CD14-positive monocyte (primary cell): ENCODE measurements around the gene ALG1. TPM values are rescaled to one million over a fixed set of nuclear protein-coding genes. Genes with fewer than 3 reads are reported as not detected.

Experiments
- DNase-seq, 3 donors: peaks; one replicate each; pipeline ENCODE4 v3.0.0-alpha.2; 2011 to 2022
- H2AFZ ChIP-seq: 2 replicates; pipeline ENCODE4 v1.6.0; 2012; ENCODE audit warnings: mild to moderate bottlenecking, low read depth, low read length, inconsistent platforms; ENCODE audit not compliant: insufficient read depth, poor library complexity, severe bottlenecking
- H3K27ac ChIP-seq, 2 donors: 1 replicate in 1 of 2; 2 replicates in 1 of 2; pipeline ENCODE4 v1.5.1; 2012 to 2013; ENCODE audit warnings: low read length in 2 of 2, control low read depth in 1 of 2, inconsistent platforms in 1 of 2, low read depth in 1 of 2, mild to moderate bottlenecking in 1 of 2
- H3K27me3 ChIP-seq, 2 donors: one replicate each; pipeline versions ENCODE4 v1.6.0 to v1.6.1; 2011 to 2013; ENCODE audit warnings: low read length in 2 of 2; ENCODE audit not compliant: control insufficient read depth in 2 of 2, insufficient read depth in 2 of 2
- H3K36me3 ChIP-seq, 2 donors: replicated peaks in 1 of 2; 1 replicate in 1 of 2; 2 replicates in 1 of 2; pipeline versions ENCODE4 v1.5.1 to v1.6.1; 2012 to 2013; ENCODE audit warnings: low read length in 2 of 2, control low read depth in 1 of 2, inconsistent platforms in 1 of 2, mild to moderate bottlenecking in 1 of 2; ENCODE audit not compliant: insufficient read depth in 2 of 2, control insufficient read depth in 1 of 2
- H3K4me1 ChIP-seq, 2 donors: 1 replicate in 1 of 2; 2 replicates in 1 of 2; pipeline versions ENCODE4 v1.5.1 to v1.6.1; 2012 to 2013; ENCODE audit warnings: low read length in 2 of 2, control low read depth in 1 of 2, inconsistent platforms in 1 of 2, mild to moderate bottlenecking in 1 of 2, moderate library complexity in 1 of 2; ENCODE audit not compliant: insufficient read depth in 2 of 2, control insufficient read depth in 1 of 2
- H3K4me2 ChIP-seq: replicated peaks from 2 replicates; pipeline ENCODE3; 2012; ENCODE audit warnings: low read length, moderate library complexity, mild to moderate bottlenecking; ENCODE audit not compliant: poor library complexity, severe bottlenecking; ENCODE audit errors: extremely low read depth
- H3K4me3 ChIP-seq, 3 experiments: fragments of 200-600 bp in 1 of 3; sonication (generic) in 1 of 3; replicated peaks in 1 of 3; 1 replicate in 2 of 3; 2 replicates in 1 of 3; pipeline ENCODE4 v1.5.1; 2011 to 2013; ENCODE audit warnings: low read length in 3 of 3, mild to moderate bottlenecking in 3 of 3, control low read depth in 2 of 3, low read depth in 2 of 3, inconsistent platforms in 1 of 3, moderate library complexity in 1 of 3
- H3K79me2 ChIP-seq: 2 replicates; pipeline ENCODE4 v1.6.0; 2012; ENCODE audit warnings: mild to moderate bottlenecking, control low read depth, inconsistent platforms, low read length, moderate library complexity; ENCODE audit not compliant: insufficient read depth
- H3K9ac ChIP-seq: 2 replicates; pipeline ENCODE4 v1.6.0; 2017; ENCODE audit warnings: low read length, mild to moderate bottlenecking; ENCODE audit not compliant: insufficient read depth, poor library complexity, severe bottlenecking
- H3K9me3 ChIP-seq, 2 donors: replicated peaks in 1 of 2; 1 replicate in 1 of 2; 2 replicates in 1 of 2; pipeline versions ENCODE4 v1.5.1 to v1.6.1; 2012 to 2013; ENCODE audit warnings: low read length in 2 of 2, control low read depth in 1 of 2; ENCODE audit not compliant: control insufficient read depth in 1 of 2, insufficient read depth in 1 of 2
- H4K20me1 ChIP-seq: 2 replicates; pipeline ENCODE4 v1.6.0; 2012; ENCODE audit warnings: mild to moderate bottlenecking, low read length, control low read depth, moderate library complexity; ENCODE audit not compliant: insufficient read depth
- H3K27ac Mint-ChIP-seq, 7 donors: one replicate each; pipeline ENCODE4 v1.8.0; 2020; ENCODE audit warnings: mild to moderate bottlenecking in 7 of 7, mixed read lengths in 7 of 7, moderate library complexity in 6 of 7, inconsistent platforms in 2 of 7
- H3K27me3 Mint-ChIP-seq, 3 donors: one replicate each; pipeline ENCODE4 v1.8.0; 2021 to 2022; ENCODE audit warnings: low read depth in 3 of 3, mild to moderate bottlenecking in 3 of 3, mixed read lengths in 3 of 3, moderate library complexity in 3 of 3, inconsistent platforms in 1 of 3
- H3K36me3 Mint-ChIP-seq, 2 donors: one replicate each; pipeline ENCODE4 v1.8.0; 2020; ENCODE audit warnings: mixed read lengths in 2 of 2, inconsistent platforms in 1 of 2, mild to moderate bottlenecking in 1 of 2
- H3K4me1 Mint-ChIP-seq: one replicate; pipeline ENCODE4 v1.8.0; 2020; ENCODE audit warnings: mild to moderate bottlenecking, mixed read lengths
- H3K4me3 Mint-ChIP-seq, 2 donors: one replicate each; pipeline ENCODE4 v1.8.0; 2020; ENCODE audit warnings: mild to moderate bottlenecking in 2 of 2, mixed read lengths in 2 of 2, moderate library complexity in 1 of 2
- H3K9me3 Mint-ChIP-seq, 7 donors: one replicate each; pipeline ENCODE4 v1.8.0; 2020 to 2022; ENCODE audit warnings: mixed read lengths in 7 of 7, mild to moderate bottlenecking in 6 of 7, moderate library complexity in 6 of 7, inconsistent platforms in 2 of 7
- WGBS: methylation state at CpG from one replicate; pipeline ENCODE4 v1.1.5; 2013; ENCODE audit warnings: missing lambda C conversion rate; ENCODE audit not compliant: insufficient coverage; 5-methylcytosine and 5-hydroxymethylcytosine counted together
- intact Hi-C, 2 donors: fragments of 100-400 bp; cut with micrococcal nuclease; formaldehyde crosslinking; loops; one replicate each; pipeline versions ENCODE4 v1.15.0 to v1.15.1; 2023
- polyA plus RNA-seq, 3 donors: library from polyadenylated mRNA; depleted of rRNA in 1 of 3; unstranded in 2 of 3; stranded (reverse) in 1 of 3; fragments of 300-500 nt in 2 of 3; fragments of >200 nt in 1 of 3; fragmentation: Illumina TruSeq in 2 of 3; gene quantifications; 1 replicate in 2 of 3; 2 replicates in 1 of 3; pipeline ENCODE4 v1.2.3, GENCODE V29; 2012 to 2021
- TF ChIP-seq, protein P1 (sequence below): fragments of 200-600 bp; IDR thresholded peaks from one replicate; pipeline ENCODE4 v1.8.0; 2022; ENCODE audit warnings: antibody characterized with exemption, mild to moderate bottlenecking

ALG1 gene
- polyA plus RNA-seq, 3 donors, result 9.3 to 31.0 (median 25.2) TPM

DNA sequence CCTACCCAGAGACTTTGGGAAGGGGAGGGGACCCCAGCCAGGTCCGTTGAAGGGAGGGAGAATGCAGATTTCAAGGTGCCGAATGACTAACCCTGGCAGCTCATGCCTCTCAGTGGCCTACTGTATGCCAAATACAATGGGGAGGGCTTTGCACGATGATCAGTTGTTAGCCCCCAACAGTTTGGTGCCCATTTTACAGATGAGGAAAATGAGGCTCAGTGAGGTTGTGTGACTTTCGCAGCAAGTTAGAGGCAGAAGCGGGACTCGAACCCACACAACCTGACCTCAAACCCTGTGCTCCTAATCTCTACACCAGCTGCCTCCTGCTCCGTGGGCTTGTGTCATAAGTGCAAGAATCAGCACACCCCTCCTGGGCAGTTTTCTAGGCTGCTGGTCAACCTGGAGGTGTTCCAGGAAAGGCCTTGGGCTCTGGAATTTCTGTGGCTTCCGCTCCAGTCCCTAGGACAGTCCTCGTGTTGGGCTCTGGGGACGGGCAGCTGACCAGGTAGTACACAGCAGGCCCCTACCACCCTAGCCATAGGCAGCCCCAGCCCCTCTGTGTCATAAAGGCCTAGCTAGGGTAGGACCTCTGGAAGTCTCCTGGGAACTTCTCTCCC lies 26.0 kb upstream of the ALG1 start:
- H3K9me3 ChIP-seq, result peaks cover 0 to 5% of the 10 kb centered on the region in 2 donors
- no peaks in the 10 kb centered on the region for H3K79me2 ChIP-seq
- no peak for DNase-seq
- Mint-ChIP-seq H3K27me3 (peaks cover 8 to 18% (median 13%) of the 10 kb centered on the region in 3 donors), H3K27ac (no peak overlapping the region), H3K4me3 (no peak overlapping the region), H3K4me1 (no peaks in the 10 kb centered on the region), H3K9me3 (peaks cover 3 to 18% (median 11%) of the 10 kb centered on the region in 7 donors), H3K36me3 (no peaks in the 10 kb centered on the region)
- H3K27ac ChIP-seq, result no peak overlapping the region
- H3K4me3 ChIP-seq, result no peak overlapping the region
- H3K36me3 ChIP-seq, result no peaks in the 10 kb centered on the region
- intact Hi-C loops, result no loop called here
- TF ChIP-seq, protein P1, sequence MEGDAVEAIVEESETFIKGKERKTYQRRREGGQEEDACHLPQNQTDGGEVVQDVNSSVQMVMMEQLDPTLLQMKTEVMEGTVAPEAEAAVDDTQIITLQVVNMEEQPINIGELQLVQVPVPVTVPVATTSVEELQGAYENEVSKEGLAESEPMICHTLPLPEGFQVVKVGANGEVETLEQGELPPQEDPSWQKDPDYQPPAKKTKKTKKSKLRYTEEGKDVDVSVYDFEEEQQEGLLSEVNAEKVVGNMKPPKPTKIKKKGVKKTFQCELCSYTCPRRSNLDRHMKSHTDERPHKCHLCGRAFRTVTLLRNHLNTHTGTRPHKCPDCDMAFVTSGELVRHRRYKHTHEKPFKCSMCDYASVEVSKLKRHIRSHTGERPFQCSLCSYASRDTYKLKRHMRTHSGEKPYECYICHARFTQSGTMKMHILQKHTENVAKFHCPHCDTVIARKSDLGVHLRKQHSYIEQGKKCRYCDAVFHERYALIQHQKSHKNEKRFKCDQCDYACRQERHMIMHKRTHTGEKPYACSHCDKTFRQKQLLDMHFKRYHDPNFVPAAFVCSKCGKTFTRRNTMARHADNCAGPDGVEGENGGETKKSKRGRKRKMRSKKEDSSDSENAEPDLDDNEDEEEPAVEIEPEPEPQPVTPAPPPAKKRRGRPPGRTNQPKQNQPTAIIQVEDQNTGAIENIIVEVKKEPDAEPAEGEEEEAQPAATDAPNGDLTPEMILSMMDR, result no peak
- 93% methylated on average over 4 of the region's 10 CpGs for WGBS
- no peaks in the 10 kb centered on the region for H4K20me1 ChIP-seq
- peaks cover 0 to 5% of the 10 kb centered on the region in 2 donors for H3K27me3 ChIP-seq
- no peak overlapping the region for H2AFZ ChIP-seq
- no peak overlapping the region for H3K4me2 ChIP-seq
- H3K4me1 ChIP-seq, result no peaks in the 10 kb centered on the region
- H3K9ac ChIP-seq, result no peak overlapping the region

DNA sequence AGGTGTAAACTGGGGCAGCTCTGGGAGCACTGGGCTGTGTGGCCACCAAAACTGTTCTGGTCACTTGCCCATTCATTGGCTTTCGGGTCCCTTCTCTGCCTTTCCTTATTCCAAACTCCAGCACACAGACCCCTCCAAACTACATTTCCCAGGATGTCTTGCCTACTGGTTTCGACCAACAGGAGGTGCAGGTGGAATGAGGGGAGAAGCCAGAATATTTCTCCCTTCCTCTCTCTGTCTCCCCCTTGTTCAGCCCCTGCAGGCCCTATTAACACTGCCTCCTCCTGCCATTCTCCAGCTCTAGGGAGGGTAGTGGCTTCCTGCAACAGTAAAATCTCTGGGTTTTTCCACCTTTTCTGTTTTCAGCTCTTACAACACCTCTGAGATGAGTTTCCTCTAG lies 24.7 kb upstream of the ALG1 start:
- H4K20me1 ChIP-seq, result no peaks in the 10 kb centered on the region
- DNase-seq, result no peak
- H2AFZ ChIP-seq, result no peak overlapping the region
- Mint-ChIP-seq H3K4me1 (no peaks in the 10 kb centered on the region), H3K9me3 (peaks cover 7 to 18% (median 11%) of the 10 kb centered on the region in 7 donors), H3K27me3 (peaks cover 6 to 19% (median 15%) of the 10 kb centered on the region in 3 donors), H3K4me3 (no peak overlapping the region), H3K36me3 (no peaks in the 10 kb centered on the region), H3K27ac (peak overlapping the region in 1 of 7 donors; percentile 72)
- WGBS, result no CpG with 5 or more reads among the region's 2 CpGs
- H3K79me2 ChIP-seq, result no peaks in the 10 kb centered on the region
- TF ChIP-seq, protein P1, result no peak
- H3K4me2 ChIP-seq, result no peak overlapping the region
- H3K9me3 ChIP-seq, result peaks cover 0 to 5% of the 10 kb centered on the region in 2 donors
- no peak overlapping the region for H3K4me3 ChIP-seq
- no peak overlapping the region for H3K9ac ChIP-seq
- H3K27me3 ChIP-seq, result peaks cover 0 to 5% of the 10 kb centered on the region in 2 donors
- intact Hi-C loops, result no loop called here
- no peaks in the 10 kb centered on the region for H3K4me1 ChIP-seq
- H3K27ac ChIP-seq, result no peak overlapping the region
- H3K36me3 ChIP-seq, result no peaks in the 10 kb centered on the region
